Kidney capillary endothelial cell (primary cell): Measurements from ENCODE around the gene CLEC3A.
A peak's percentile ranks its signal among the peaks of the same experiment; 100 is the strongest.
"Not testable (repeated sequence)": the region's sequence is repeated elsewhere in the genome, so short reads cannot be mapped to it uniquely, and the experiment has no call there.

ENCODE experiments used
- DNase-seq: peaks from one replicate; pipeline ENCODE4 v3.0.0-alpha.2; 2018; ENCODE audit warnings: low spot score

CLEC3A gene

GRCh38 chr16:78022347-78023060 lies at the start of gene CLEC3A:
CLEC3A (plus strand) TSS chr16:78022548; CDS start chr16:78022627, 79 bp downstream.
- DNase-seq = no peak

- DNase-seq = no peak
These were observed 47.5 kb upstream of the CLEC3A start for GRCh38 chr16:77974883-77975282.

GRCh38 chr16:77975942-77976341 lies 46.4 kb upstream of the CLEC3A start:
- DNase-seq = no peak

GRCh38 chr16:77977339-77977738 lies 45.0 kb upstream of the CLEC3A start:
- no peak for DNase-seq

GRCh38 chr16:77985111-77985510 lies 37.2 kb upstream of the CLEC3A start:
- no peak for DNase-seq

- no peak for DNase-seq
These were observed 36.2 kb upstream of the CLEC3A start for GRCh38 chr16:77986011-77986740.

- DNase-seq = no peak
These were observed 34.5 kb upstream of the CLEC3A start for GRCh38 chr16:77987810-77988209.

- no peak for DNase-seq
These were observed 32.5 kb upstream of the CLEC3A start for GRCh38 chr16:77989846-77990245.

GRCh38 chr16:77991701-77992100 lies 30.6 kb upstream of the CLEC3A start:
- no peak for DNase-seq

GRCh38 chr16:77992381-77992780 lies 30.0 kb upstream of the CLEC3A start:
- not testable (repeated sequence) for DNase-seq

- no peak for DNase-seq
These were observed 29.0 kb upstream of the CLEC3A start for GRCh38 chr16:77993111-77993985.

GRCh38 chr16:77995843-77996455 lies 26.4 kb upstream of the CLEC3A start:
- no peak for DNase-seq

- DNase-seq = no peak
These were observed 23.9 kb upstream of the CLEC3A start for GRCh38 chr16:77998350-77999023.

GRCh38 chr16:78001451-78002025 lies 20.8 kb upstream of the CLEC3A start:
- DNase-seq = no peak

GRCh38 chr16:78002915-78003538 lies 19.3 kb upstream of the CLEC3A start:
- DNase-seq = peak; percentile 88

GRCh38 chr16:78004517-78004916 lies 17.8 kb upstream of the CLEC3A start:
- DNase-seq = no peak

GRCh38 chr16:78005881-78006280 lies 16.5 kb upstream of the CLEC3A start:
- no peak for DNase-seq

GRCh38 chr16:78007121-78007520 lies 15.2 kb upstream of the CLEC3A start:
- DNase-seq = no peak

- no peak for DNase-seq
These were observed 1.8 kb downstream of the CLEC3A start for GRCh38 chr16:78024159-78024558.

- no peak for DNase-seq
These were observed 3.3 kb downstream of the CLEC3A start for GRCh38 chr16:78025631-78026030.

GRCh38 chr16:78028018-78028417 lies 5.7 kb downstream of the CLEC3A start:
- no peak for DNase-seq
